Endothelial cell of umbilical vein (primary cell): ENCODE measurements around the gene IGSF11.

ENCODE experiments used
- CTCF ChIP-seq, 2 donors: IDR thresholded peaks; 1 replicate in 1 of 2; 2 replicates in 1 of 2; pipeline ENCODE4 v1.5.1; 2011; ENCODE audit warnings: low read length in 2 of 2, mild to moderate bottlenecking in 2 of 2, moderate library complexity in 2 of 2, control low read depth in 1 of 2, inconsistent platforms in 1 of 2, low read depth in 1 of 2; ENCODE audit not compliant: insufficient read depth in 1 of 2; ENCODE audit errors: extremely low read depth in 1 of 2
- EZH2 ChIP-seq: IDR thresholded peaks from 2 replicates; pipeline ENCODE4 v1.6.1; 2012; ENCODE audit warnings: borderline replicate concordance, low read depth, mild to moderate bottlenecking, moderate library complexity, low read length, inconsistent platforms; ENCODE audit not compliant: severe bottlenecking
- FOS ChIP-seq: IDR thresholded peaks from 2 replicates; pipeline ENCODE4 v1.6.1; 2011; ENCODE audit warnings: mild to moderate bottlenecking, low read length, moderate library complexity, borderline replicate concordance; ENCODE audit not compliant: insufficient read depth
- MAX ChIP-seq: IDR thresholded peaks from 2 replicates; pipeline ENCODE4 v1.6.1; 2011; ENCODE audit not compliant: insufficient read depth, insufficient read length
- POLR2A ChIP-seq: IDR thresholded peaks from 2 replicates; pipeline ENCODE4 v1.6.1; 2012; ENCODE audit warnings: low read depth, mild to moderate bottlenecking, control low read depth, low read length
- POLR2AphosphoS5 ChIP-seq: IDR thresholded peaks from 2 replicates; pipeline ENCODE4 v1.6.1; 2012; ENCODE audit warnings: low read depth, mild to moderate bottlenecking, control low read depth, low read length, moderate library complexity; ENCODE audit not compliant: insufficient read depth

GRCh38 chr3:118987477-118987876 is 47.2 kb downstream of the IGSF11 start:
- TF ChIP-seq POLR2A (no peak), CTCF (IDR thresholded peaks at IDR 0.05; ENCODE audit: extremely low read depth in 1 of 2, insufficient read depth in 1 of 2, low read depth in 1 of 2, low read length in 2 of 2) (no peak), POLR2AphosphoS5 (no peak), MAX (no peak), EZH2 (no peak), FOS (no peak)
